Psoas muscle (tissue), 8 donors: ENCODE results near the gene PPP2CA. TPM values are rescaled to one million over a fixed set of nuclear protein-coding genes. Genes with fewer than 3 reads are reported as not detected.
"Not testable (repeated sequence)": the region's sequence is repeated elsewhere in the genome, so short reads cannot be mapped to it uniquely, and the experiment has no call there.

Source experiments
- ATAC-seq, 4 donors: fragments of 200-7000 bp; cut with Tn5 transposase; one replicate each; pipeline ENCODE4 v1.9.1; 2020; ENCODE audit warnings: moderate library complexity in 3 of 4, mild to moderate bottlenecking in 2 of 4
- DNase-seq, 2 donors: peaks; one replicate each; pipeline ENCODE4 v3.0.0-alpha.2; 2020
- H3K27ac ChIP-seq: fragments of 200-600 bp; one replicate; pipeline ENCODE4 v1.8.0; 2022
- H3K27me3 ChIP-seq, 3 donors: fragments of 200-600 bp in 1 of 3; one replicate each; pipeline versions ENCODE4 v1.6.1 to v1.8.0; 2013 to 2022; ENCODE audit warnings: low read length in 2 of 3, mild to moderate bottlenecking in 2 of 3, moderate library complexity in 1 of 3; ENCODE audit not compliant: insufficient read depth in 3 of 3
- H3K36me3 ChIP-seq, 2 donors: fragments of 200-600 bp in 1 of 2; one replicate each; pipeline versions ENCODE4 v1.6.1 to v1.8.0; 2013 to 2022; ENCODE audit warnings: low read depth in 1 of 2, mild to moderate bottlenecking in 1 of 2, moderate library complexity in 1 of 2; ENCODE audit not compliant: insufficient read depth in 1 of 2
- H3K4me1 ChIP-seq: fragments of 200-600 bp; one replicate; pipeline ENCODE4 v1.8.0; 2022
- H3K4me3 ChIP-seq: fragments of 200-600 bp; one replicate; pipeline ENCODE4 v1.8.0; 2022; ENCODE audit warnings: mild to moderate bottlenecking
- H3K9me3 ChIP-seq: fragments of 200-600 bp; one replicate; pipeline ENCODE4 v1.8.0; 2022
- WGBS, 3 donors: extraction: QIAGEN DNeasy Blood & Tissue Kit; methylation state at CpG; one replicate each; pipeline versions ENCODE4 v1.1.6 to v1.1.7; 2013; 5-methylcytosine and 5-hydroxymethylcytosine counted together
- intact Hi-C, 2 donors: fragments of 100-400 bp; cut with DNase I; formaldehyde crosslinking; loops; one replicate each; pipeline versions ENCODE4 v1.11.0 to v1.14.2; 2022
- polyA plus RNA-seq, 3 donors: library from polyadenylated mRNA; stranded (reverse); fragments of 200-250 nt; gene quantifications; one replicate each; pipeline ENCODE4 v1.2.3, GENCODE V29; 2013
- total RNA-seq, 4 donors: library from RNA; stranded (reverse); fragmentation: NEBNext Ultra II Directional in 2 of 4; extraction: Animal tissue kit (Norgen Biotek cat#: 25700) in 2 of 4; gene quantifications; one replicate each; pipeline versions ENCODE4 v1.2.1 to v1.2.4, GENCODE V29; 2021 to 2023
- TF ChIP-seq, protein P1 (sequence below): fragments of 200-600 bp; IDR thresholded peaks from one replicate; pipeline ENCODE4 v1.8.0; 2022; ENCODE audit warnings: antibody characterized with exemption
- donor health status: healthy with polysubstance abuse.
- donor health status: DM: no; HTN: no; CAD: no; lungs with moderate emphysema.
- donor health status: Bipolar disorder and iron deficiency.
- donor health status: healthy.
- donor health status: DM: yes; HTN: yes; CAD: no.
- donor health status: DM: no; HTN: no; CAD: no.
- donor health status: DM: no; HTN: no; CAD: no.
- donor health status: DM: yes; HTN: yes; CAD: no.

The PPP2CA gene
- total and polyA plus RNA-seq, 7 donors: 53.0 to 140 (median 107) TPM

DNA sequence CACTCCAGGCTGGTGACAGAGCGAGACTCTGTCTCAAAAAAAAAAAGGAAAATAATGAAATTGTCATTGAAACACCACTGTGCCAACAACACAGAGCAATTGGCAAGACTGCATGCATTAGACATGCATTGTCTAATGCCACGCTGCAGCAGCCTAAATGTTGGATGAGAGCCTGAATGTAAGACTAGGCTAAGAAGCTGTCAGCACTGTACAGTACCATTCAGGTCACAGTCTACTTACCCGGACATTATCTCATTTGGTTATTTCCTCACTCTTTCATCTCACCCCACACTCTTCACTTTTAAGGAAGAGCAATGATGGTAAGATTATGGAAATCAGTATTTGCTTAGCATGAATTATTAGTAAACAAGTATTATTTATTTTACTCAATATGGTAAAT is 31.3 kb upstream of the PPP2CA start:
- Histone ChIP-seq H3K36me3 (no peaks in the 10 kb centered on the region), H3K9me3 (no peaks in the 10 kb centered on the region), H3K4me3 (no peak overlapping the region), H3K27me3 (no peaks in the 10 kb centered on the region), H3K27ac (no peak overlapping the region), H3K4me1 (no peaks in the 10 kb centered on the region)
- ATAC-seq: no peak
- TF ChIP-seq, protein P1, sequence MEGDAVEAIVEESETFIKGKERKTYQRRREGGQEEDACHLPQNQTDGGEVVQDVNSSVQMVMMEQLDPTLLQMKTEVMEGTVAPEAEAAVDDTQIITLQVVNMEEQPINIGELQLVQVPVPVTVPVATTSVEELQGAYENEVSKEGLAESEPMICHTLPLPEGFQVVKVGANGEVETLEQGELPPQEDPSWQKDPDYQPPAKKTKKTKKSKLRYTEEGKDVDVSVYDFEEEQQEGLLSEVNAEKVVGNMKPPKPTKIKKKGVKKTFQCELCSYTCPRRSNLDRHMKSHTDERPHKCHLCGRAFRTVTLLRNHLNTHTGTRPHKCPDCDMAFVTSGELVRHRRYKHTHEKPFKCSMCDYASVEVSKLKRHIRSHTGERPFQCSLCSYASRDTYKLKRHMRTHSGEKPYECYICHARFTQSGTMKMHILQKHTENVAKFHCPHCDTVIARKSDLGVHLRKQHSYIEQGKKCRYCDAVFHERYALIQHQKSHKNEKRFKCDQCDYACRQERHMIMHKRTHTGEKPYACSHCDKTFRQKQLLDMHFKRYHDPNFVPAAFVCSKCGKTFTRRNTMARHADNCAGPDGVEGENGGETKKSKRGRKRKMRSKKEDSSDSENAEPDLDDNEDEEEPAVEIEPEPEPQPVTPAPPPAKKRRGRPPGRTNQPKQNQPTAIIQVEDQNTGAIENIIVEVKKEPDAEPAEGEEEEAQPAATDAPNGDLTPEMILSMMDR: no peak
- 56 to 72% (median 59%) methylated on average over 3 of the region's 3 CpGs for WGBS, 3 donors
- intact Hi-C loops: no loop called here
- DNase-seq: no peak

DNA sequence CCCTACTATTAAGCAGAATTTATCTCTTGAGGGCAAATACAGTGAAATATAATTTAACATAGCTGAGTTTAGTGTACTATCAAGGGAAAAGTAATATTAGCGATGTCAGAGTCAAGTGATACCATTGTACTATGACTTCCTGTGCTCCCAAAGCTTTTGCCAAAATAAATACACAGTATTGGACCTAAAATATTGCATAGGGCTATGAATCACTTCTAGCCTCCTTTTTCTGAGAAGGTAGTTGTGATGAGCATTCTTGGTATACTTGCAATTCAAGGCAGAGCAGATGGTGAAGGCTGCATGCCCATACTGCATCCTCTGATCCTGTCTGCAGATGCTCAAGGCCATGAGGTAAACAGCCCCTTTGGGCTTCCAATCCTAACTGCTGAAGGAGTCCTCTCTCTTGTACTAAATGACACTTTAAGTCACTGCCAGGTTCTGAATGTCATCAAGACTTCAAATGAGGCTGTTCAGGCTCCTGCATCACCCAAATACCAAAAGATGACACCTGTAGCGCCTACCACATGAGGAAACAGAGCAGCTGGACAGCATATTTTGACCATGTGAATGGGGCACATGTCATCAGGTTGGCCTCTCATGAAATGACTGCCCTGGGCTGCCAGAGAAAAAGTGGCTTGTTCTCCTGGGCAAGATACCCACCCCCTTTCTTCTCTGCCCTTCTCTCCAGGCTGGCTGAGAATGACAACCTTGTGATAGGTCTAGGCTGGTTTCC is 29.7 kb upstream of the PPP2CA start:
- H3K27ac ChIP-seq: no peak overlapping the region
- peak in 2 of 4 donors; percentile 29 to 93 for ATAC-seq
- no peaks in the 10 kb centered on the region for H3K36me3 ChIP-seq
- intact Hi-C loops: no loop called here
- H3K4me3 ChIP-seq: no peak overlapping the region
- H3K9me3 ChIP-seq: no peaks in the 10 kb centered on the region
- H3K27me3 ChIP-seq: no peaks in the 10 kb centered on the region
- 71 to 76% (median 72%) methylated on average over 2 of the region's 2 CpGs for WGBS, 3 donors
- DNase-seq: no peak
- no peaks in the 10 kb centered on the region for H3K4me1 ChIP-seq
- TF ChIP-seq, protein P1: no peak

DNA sequence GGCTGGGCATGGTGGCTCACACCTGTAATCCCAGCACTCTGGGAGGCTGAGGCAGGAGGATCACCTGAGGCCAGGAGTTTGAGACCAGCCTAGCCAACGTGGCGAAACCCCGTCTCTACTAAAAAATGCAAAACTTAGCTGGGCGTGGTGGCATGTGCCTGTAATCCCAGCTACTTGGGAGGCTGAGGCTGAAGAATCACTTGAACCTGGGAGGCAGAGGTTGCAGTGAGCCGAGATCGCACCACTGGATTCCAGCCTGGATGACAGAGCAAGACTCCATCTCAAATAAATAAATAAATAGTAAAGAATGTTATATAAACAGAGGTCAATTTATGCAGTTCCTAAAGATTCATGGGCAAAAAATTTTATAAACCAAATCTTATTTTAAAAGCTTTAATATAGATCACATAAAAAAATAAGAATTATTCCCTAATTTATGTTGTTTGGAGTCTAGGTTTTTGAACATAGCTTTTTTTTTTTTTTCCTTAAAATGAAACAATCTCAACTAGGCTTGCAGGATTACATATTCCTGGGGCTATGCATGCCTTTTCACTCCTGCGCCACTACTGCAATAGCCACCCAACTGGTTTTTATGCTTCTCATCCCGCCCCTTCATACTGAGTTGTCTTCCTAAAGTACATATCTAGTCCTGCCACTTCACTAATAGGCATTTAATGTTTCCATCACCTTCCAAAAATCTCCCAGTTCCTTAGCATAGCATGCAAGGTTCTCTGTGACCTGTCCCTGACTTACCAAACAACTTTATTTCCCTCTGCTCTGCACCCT is 27.7 kb upstream of the PPP2CA start:
- ATAC-seq, H3K9me3 ChIP-seq, H3K4me3 ChIP-seq, H3K36me3 ChIP-seq, intact Hi-C loops, H3K27me3 ChIP-seq, H3K4me1 ChIP-seq, H3K27ac ChIP-seq, DNase-seq: not testable (repeated sequence)
- WGBS, 3 donors: 93 to 95% (median 95%) methylated on average over 8 of the region's 8 CpGs

DNA sequence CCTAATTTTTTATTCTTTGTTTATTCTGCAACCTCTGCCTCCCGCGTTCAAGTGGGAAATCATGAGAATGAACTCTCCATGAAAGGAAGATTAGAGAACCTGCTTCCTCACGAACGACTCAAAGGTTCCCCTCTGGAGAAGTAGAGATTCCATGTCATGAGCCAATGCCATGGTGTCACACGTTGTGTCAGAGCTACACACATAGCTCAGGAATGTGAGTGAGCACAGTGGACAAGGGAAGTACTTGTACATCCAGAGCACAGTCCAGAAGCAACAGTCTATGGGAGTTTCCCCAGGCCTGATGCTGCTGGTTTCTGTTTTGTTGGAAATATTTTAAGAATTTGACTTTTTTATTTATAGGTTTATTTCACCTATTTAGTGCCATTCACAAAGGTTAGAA is 26.8 kb upstream of the PPP2CA start:
- TF ChIP-seq, protein P1: no peak
- Histone ChIP-seq H3K4me1 (peaks cover 7% of the 10 kb centered on the region), H3K4me3 (no peak overlapping the region), H3K27me3 (no peaks in the 10 kb centered on the region), H3K36me3 (no peaks in the 10 kb centered on the region), H3K9me3 (no peaks in the 10 kb centered on the region), H3K27ac (no peak overlapping the region)
- 51 to 56% (median 54%) methylated on average over 5 of the region's 5 CpGs for WGBS, 3 donors
- intact Hi-C loops: no loop called here
- ATAC-seq: peak; percentile 57 to 85 (median 68)
- no peak for DNase-seq

DNA sequence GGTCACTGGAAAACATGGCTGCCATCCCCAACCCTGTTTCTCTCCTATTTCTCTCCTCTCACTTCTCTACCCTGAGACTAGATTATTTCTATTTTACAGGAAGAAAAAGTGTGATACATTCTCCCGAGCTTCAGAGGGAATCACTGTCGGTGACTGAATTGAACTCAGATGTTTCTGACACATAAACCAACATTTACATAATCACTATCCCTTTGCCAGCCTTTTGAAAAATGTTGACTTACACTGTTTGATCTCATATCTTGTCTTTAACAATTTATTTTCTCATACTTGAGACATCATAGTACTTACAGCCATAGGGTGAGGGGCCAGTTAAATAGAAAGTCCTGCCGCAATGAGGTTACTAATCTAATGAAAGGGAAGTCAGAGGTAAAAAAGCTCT is 25.1 kb upstream of the PPP2CA start:
- Histone ChIP-seq H3K27me3 (no peaks in the 10 kb centered on the region), H3K36me3 (no peaks in the 10 kb centered on the region), H3K9me3 (no peaks in the 10 kb centered on the region), H3K27ac (no peak overlapping the region), H3K4me3 (no peak overlapping the region), H3K4me1 (peaks cover 19% of the 10 kb centered on the region)
- no peak for ATAC-seq
- intact Hi-C loops: no loop called here
- 92 to 93% (median 92%) methylated on average over 3 of the region's 3 CpGs for WGBS, 3 donors
- TF ChIP-seq, protein P1: no peak
- no peak for DNase-seq
